ENCODE measurements around the gene ACSM6. TPM values are rescaled to one million over a fixed set of nuclear protein-coding genes. Genes with fewer than 3 reads are reported as not detected.

ACSM6 gene
- total RNA-seq, 1 experiment from 2014 or later: not detected

DNA sequence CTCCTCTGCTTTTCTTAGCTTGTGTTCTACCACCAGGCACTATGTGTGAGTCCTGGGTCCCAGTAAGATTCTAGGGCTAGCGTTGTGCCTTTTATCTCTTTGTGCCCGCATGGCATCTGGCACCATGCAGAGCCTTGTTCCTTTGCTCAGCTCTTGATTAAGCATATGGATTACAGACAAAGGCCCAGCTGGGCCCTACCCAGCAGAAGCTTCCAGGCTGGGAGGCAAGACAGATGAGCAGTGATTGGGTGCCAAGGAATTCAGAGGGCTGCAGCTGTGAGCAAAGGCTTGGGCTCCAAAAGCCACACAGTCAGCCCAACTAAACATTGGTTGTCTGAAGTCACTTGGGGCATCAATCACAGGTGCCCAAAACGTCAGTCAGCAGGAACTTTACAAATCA, 2.0 kb downstream of the ACSM6 start:
- Histone ChIP-seq H3K4me2 (ENCODE audit: insufficient read depth, insufficient read length, low read length) (no peak overlapping the region), H3K27me3 (ENCODE audit: insufficient read depth, low read length) (no peaks in the 10 kb centered on the region), H3K23ac (ENCODE audit: insufficient read length, low read depth, low read length) (no peak overlapping the region), H3K23me2 (ENCODE audit: insufficient read length, low read depth, low read length, poor library complexity, severe bottlenecking) (no peaks in the 10 kb centered on the region), H2BK120ac (ENCODE audit: low read depth, low read length, poor library complexity, severe bottlenecking) (no peak overlapping the region), H3K18ac (ENCODE audit: insufficient read length, low read depth, low read length) (no peak overlapping the region), H2BK15ac (ENCODE audit: low read depth, low read length) (no peak overlapping the region), H3K4me1 (ENCODE audit: insufficient read depth, low read length) (peaks cover 6% of the 10 kb centered on the region; the same call in 1 of the 2 replicates), H3K79me2 (ENCODE audit: insufficient read depth, low read length) (no peaks in the 10 kb centered on the region), H4K5ac (ENCODE audit: insufficient read length, low read depth, low read length) (no peak overlapping the region), H3K4ac (ENCODE audit: low read depth, low read length) (no peak overlapping the region), H2AFZ (ENCODE audit: low read length) (no peak overlapping the region), H4K20me1 (ENCODE audit: control insufficient read depth, insufficient read depth, insufficient read length) (no peaks in the 10 kb centered on the region), H2BK5ac (ENCODE audit: insufficient read length, low read length) (no peak overlapping the region), H3K9ac (ENCODE audit: extremely low read depth, insufficient read length, low read length) (no peak overlapping the region), H3T11ph (ENCODE audit: low read length) (no peak overlapping the region), H4K91ac (ENCODE audit: insufficient read length, low read depth, low read length) (no peak overlapping the region), H3K79me1 (ENCODE audit: insufficient read depth, low read depth, low read length, poor library complexity, severe bottlenecking) (no peaks in the 10 kb centered on the region), H3K9me3 (ENCODE audit: control insufficient read depth, low read depth, low read length) (no peaks in the 10 kb centered on the region), H3K14ac (ENCODE audit: insufficient read depth, low read length) (no peak overlapping the region), H2AK5ac (ENCODE audit: insufficient read length, low read length) (no peak overlapping the region), H4K8ac (replicated peaks; ENCODE audit: insufficient read length, low read depth, low read length) (no peak overlapping the region), H2BK20ac (ENCODE audit: low read depth, low read length, poor library complexity, severe bottlenecking) (no peak overlapping the region), H2BK12ac (ENCODE audit: insufficient read length, low read depth, low read length) (no peak overlapping the region), H3K27ac (ENCODE audit: insufficient read length, low read depth, low read length) (no peak overlapping the region), H3K56ac (ENCODE audit: insufficient read length, low read depth, low read length) (no peak overlapping the region)
- H3K27ac Mint-ChIP-seq: peak overlapping the region; percentile 1 to 72 (median 65); a peak in 3 of 7 replicates
- H3K4me1 Mint-ChIP-seq: peaks cover 24 to 31% of the 10 kb centered on the region in 2 experiments
- peaks cover 0 to 5% (median 5%) of the 10 kb centered on the region in 3 experiments; a peak in 5 of 7 replicates for H3K36me3 Mint-ChIP-seq (ENCODE audit: insufficient read depth in 1 of 3, low read depth in 3 of 3)
- peaks cover 0 to 3% of the 10 kb centered on the region in 2 experiments; a peak in 4 of 5 replicates for H3K9me3 Mint-ChIP-seq
- peak overlapping the region in 1 of 2 experiments; percentile 47; a peak in 1 of 5 replicates for H3K4me3 Mint-ChIP-seq
- TF ChIP-seq, protein P1, sequence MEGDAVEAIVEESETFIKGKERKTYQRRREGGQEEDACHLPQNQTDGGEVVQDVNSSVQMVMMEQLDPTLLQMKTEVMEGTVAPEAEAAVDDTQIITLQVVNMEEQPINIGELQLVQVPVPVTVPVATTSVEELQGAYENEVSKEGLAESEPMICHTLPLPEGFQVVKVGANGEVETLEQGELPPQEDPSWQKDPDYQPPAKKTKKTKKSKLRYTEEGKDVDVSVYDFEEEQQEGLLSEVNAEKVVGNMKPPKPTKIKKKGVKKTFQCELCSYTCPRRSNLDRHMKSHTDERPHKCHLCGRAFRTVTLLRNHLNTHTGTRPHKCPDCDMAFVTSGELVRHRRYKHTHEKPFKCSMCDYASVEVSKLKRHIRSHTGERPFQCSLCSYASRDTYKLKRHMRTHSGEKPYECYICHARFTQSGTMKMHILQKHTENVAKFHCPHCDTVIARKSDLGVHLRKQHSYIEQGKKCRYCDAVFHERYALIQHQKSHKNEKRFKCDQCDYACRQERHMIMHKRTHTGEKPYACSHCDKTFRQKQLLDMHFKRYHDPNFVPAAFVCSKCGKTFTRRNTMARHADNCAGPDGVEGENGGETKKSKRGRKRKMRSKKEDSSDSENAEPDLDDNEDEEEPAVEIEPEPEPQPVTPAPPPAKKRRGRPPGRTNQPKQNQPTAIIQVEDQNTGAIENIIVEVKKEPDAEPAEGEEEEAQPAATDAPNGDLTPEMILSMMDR (conservative IDR thresholded peaks at IDR 0.05): no peak
- DNase-seq: peak; percentile 64
- H3K27me3 Mint-ChIP-seq (ENCODE audit: low read depth): no peaks in the 10 kb centered on the region
- WGBS (ENCODE audit: extremely low coverage, insufficient read length, low lambda C conversion rate): no CpG with 5 or more reads among the region's 3 CpGs
